PC-9 (cell line): ENCODE results near the gene ZNF786.

Experiments
- CTCF ChIP-seq: fragments of 200-600 bp; sonication (generic); conservative IDR thresholded peaks from 2 replicates; pipeline ENCODE4 v1.6.1; 2017; ENCODE audit warnings: mixed run types, antibody characterized with exemption, mild to moderate bottlenecking, moderate library complexity
- EZH2 ChIP-seq: fragments of 200-600 bp; sonication (generic); IDR thresholded peaks from 2 replicates; pipeline ENCODE4 v1.8.0; 2017; ENCODE audit warnings: antibody characterized with exemption, low read depth

- TF ChIP-seq CTCF: no peak
- TF ChIP-seq EZH2: no peak
Measured at GRCh38 chr7:149077594-149077993, 12.9 kb downstream of the ZNF786 start.
